Measurements from ENCODE around the gene HUS1B. TPM values are rescaled to one million over a fixed set of nuclear protein-coding genes. Genes with fewer than 3 reads are reported as not detected.
A peak's percentile ranks its signal among the peaks of the same experiment; 100 is the strongest.

HUS1B gene
- total and polyA plus RNA-seq, 9 of the 15 experiments (the other 6 are each of a cell fraction or from before 2014, with no cell fraction given), result 0.16 to 1.4 (median 0.38) TPM; not detected in 1

DNA sequence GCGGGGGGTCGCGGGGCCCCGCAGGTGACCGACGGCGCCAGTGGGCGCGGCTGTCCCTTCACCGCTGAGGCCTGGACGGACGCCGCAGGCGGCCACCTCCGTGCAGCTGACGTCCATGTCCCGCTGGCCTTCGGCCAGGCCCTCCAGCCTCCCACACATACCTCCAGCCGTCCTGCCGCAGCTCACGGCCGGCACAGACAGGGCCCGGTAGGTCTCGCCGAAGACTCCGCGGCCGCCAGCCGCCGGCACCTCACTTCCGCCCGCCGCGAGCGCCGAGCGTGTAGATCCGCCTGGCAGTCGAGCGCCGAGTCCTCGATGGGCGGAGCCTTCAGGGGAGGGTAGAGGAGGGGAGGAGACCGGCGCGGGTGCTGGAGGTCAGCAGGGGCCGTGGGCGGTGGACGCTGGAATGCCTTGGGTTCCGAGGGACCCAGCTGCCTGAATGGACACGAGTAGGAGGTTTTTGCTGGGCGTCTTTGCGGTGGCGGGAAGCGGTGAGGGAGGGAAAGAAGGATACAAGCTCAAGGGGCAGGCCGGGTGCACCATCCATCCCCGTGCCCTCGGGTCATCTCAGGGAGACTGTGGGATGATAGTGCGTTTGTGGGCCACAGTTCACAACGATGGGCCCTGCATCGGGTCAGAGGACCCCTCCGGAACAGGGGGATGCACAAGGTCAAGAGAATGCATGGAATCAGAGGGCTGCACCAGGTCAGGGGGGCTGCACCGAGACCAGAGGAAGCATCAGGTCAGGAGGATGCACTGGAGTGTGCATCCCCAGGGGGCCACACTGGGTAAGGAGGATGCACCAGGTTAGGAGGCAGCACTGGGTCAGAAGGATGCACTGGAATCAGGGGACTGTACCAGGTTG is 36.2 kb upstream of the HUS1B start, which contains the start of gene EXOC2 (continued):
- peak; percentile 69; the same call in 1 of the 2 replicates for TF ChIP-seq RREB1 (CRISPR knock-in tag; IDR thresholded peaks at IDR 0.05)
- no peak for TF ChIP-seq NFRKB (IDR thresholded peaks at IDR 0.05; ENCODE audit: low read depth)
- 0 out of 2 replicates have a peak, but pooled peaks have one; percentile 46 for TF ChIP-seq FOXJ2 (tag; IDR thresholded peaks at IDR 0.05)
- no peak for TF ChIP-seq MAFF (IDR thresholded peaks at IDR 0.05; ENCODE audit: low read length)
- TF ChIP-seq HIVEP1 (CRISPR knock-in tag; IDR thresholded peaks at IDR 0.05), result no peak
- peak; percentile 55; the same call in 1 of the 2 replicates for TF ChIP-seq CBX5 (IDR thresholded peaks at IDR 0.05; ENCODE audit: borderline replicate concordance, low read depth)
- TF ChIP-seq, protein P1, sequence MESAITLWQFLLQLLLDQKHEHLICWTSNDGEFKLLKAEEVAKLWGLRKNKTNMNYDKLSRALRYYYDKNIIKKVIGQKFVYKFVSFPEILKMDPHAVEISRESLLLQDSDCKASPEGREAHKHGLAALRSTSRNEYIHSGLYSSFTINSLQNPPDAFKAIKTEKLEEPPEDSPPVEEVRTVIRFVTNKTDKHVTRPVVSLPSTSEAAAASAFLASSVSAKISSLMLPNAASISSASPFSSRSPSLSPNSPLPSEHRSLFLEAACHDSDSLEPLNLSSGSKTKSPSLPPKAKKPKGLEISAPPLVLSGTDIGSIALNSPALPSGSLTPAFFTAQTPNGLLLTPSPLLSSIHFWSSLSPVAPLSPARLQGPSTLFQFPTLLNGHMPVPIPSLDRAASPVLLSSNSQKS (CRISPR knock-in tag; IDR thresholded peaks at IDR 0.05), result no peak
- TF ChIP-seq CUX1 (CRISPR knock-in tag; IDR thresholded peaks at IDR 0.05), result no peak
- TF ChIP-seq HOXB6 (CRISPR knock-in tag; IDR thresholded peaks at IDR 0.05; ENCODE audit: borderline replicate concordance), result no peak
- no peak for TF ChIP-seq ZNF75A (CRISPR knock-in tag; IDR thresholded peaks at IDR 0.05)
